NCI-H146 (cell line): Measurements from ENCODE around the gene ELP4.
"Not testable (repeated sequence)": the region's sequence is repeated elsewhere in the genome, so short reads cannot be mapped to it uniquely, and the experiment has no call there.

Experiments
- DNase-seq: peaks from one replicate; lab custom pipeline; 2025; lab: John Stamatoyannopoulos, UW

The ELP4 gene

DNA sequence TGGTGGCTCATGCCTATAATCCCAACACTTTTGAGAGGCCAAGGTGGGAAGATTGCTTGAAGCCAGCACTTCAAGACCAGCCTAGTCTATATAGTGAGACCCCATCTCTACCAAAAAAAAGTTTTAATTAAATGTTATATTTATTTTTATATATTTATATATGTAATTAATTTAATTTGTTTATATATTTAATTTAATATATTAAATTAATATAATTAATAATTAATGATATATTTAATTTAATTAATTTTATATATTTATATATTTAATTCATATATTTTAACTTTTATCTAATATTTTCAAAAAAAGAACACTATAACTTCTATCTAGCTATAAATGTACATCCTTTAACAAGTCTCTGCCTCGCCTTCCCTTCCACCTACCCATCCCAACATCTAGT is 196.8 kb downstream of the ELP4 start:
- DNase-seq: no peak

DNA sequence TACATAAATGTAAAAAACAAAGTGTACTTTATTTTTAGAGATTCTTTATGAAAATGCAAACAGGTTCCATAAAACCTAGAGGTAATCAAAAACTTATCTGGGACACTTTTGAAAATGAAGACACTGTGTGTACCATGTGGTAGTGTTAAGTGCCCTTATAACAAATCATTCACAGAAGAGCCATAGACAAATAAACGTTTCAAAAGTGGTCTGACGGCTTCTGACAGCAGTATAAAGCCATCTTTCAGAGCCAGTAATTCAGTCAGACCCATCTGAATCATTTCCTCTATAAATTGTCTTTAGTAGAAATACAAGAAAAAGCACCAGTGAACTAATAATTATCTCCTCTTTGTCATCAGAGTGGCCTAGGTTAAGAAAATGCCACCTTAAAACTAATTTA is 201.6 kb downstream of the ELP4 start:
- no peak for DNase-seq

DNA sequence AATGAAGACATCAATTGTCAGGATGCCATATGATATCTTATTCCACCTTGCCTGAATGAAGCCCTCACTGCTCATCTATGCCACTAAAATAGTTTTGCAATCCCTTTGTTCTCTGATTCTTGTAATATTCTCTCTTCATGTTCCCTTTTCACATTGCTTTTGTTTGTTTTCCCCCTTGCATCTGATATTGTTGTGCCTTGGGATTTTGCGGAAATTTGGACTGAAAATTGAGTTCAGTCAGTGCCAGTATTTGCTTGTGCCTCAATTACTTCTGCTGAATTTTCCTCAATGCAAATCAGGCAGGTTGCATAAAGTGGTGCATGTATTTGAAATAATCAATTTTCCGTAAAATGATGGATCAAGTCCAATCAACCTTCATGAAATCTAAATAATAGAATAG is 203.3 kb downstream of the ELP4 start:
- no peak for DNase-seq

DNA sequence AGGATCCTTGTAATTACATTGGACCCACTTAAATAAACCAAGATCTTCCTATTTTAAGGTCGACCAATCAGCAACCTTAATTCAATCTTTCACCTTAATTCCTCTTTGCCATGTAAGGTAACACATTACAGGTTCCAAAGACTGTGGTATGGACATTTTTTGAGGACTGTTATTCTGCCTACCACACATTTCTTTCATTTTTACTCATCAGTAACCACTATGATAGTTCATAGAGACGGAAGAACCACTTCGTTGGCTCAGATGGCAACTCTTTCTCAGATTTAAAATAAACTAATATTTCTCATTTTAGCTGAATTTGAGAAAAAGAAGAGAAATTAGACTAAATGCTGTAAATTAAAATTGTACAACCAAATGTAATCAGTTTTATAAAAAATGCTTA is 205.3 kb downstream of the ELP4 start:
- DNase-seq: no peak

DNA sequence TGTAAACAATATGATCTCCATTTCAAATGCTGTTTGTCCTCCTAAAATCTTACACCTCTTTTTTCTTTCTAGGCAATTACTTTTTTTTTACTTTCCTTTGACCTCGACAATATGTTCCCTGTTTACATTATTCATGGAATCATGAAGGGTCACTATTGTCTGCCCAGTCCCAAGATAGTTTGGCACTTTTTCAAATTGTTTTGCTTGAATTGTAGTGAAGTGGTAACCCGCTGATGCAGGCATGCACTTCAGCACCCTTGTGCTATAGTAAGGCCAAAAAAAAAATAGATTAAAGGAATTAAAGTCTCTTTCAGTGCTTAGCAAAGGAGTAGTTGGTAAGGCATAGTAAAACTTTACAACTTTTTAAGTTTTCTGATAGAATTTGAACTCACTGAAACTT is 210.7 kb downstream of the ELP4 start:
- DNase-seq: no peak

DNA sequence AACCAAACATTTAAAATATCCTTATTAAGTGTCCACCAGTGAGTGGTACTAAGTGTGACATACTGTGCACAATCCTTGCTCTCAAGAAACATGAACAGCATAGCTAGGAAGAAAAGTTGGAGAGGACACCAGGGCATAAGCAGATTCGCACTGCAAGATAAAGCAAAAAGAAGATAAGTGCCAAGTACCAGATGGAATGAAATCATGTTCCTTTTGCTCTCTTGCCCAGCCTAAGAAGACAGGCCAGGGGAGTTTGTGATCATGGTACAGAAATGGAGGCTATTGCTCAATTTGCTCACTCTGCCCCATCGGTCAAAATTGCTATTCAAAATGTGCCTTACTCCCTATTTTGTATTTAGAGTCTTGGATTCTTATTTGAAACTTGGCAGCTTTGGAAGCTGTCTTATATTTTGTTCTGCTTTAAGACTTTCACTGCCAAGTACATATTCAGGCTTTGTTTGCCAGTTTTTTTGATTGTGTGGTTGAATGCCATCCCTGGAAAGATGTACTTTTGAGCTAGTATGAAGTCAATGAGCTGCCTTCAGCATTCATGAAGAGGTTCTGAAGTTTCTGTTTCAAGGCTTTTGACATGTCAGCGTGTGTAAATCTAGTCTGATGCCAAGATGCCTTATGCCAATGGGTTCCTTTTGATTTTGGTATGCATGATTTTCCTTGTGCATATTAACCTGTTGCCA is 211.3 kb downstream of the ELP4 start:
- DNase-seq: no peak

DNA sequence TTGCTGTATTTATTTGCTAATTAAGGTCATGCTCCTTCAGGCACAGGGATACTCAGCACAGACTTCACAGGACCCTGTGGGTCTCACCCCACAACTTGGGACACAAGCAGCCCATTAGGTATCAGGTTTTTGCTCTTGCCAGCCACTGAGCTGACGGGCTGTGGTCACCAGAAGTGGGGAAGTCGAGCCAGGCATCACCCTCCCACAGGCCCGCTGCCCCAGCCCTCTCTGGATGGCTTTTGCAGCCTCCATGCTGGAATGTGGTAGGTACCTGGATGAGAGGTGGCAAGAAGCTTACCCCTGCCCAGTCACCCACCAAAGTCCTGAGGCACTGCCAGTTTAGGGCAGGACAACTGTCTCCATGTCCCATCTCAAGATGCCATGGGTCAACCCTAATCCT is 213.2 kb downstream of the ELP4 start:
- no peak for DNase-seq

DNA sequence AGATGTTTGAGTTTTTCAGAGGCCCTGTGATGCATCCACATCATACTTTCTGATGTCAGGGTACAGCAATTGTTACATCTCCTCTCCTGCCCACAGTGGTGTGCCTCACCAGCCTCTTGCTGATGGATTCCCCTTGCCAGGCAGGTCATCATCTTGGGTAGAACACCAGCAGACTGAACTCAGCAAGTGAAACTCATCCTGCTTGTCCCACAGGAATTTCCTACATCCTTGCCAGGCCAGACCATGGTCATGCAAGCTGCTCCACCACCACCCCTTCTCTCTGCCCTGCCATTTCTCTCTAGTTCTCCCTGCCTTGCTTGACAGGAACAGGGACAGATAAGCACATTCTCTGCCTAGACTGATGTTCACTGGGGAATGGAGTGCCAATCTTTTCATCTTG is 215.6 kb downstream of the ELP4 start:
- no peak for DNase-seq

DNA sequence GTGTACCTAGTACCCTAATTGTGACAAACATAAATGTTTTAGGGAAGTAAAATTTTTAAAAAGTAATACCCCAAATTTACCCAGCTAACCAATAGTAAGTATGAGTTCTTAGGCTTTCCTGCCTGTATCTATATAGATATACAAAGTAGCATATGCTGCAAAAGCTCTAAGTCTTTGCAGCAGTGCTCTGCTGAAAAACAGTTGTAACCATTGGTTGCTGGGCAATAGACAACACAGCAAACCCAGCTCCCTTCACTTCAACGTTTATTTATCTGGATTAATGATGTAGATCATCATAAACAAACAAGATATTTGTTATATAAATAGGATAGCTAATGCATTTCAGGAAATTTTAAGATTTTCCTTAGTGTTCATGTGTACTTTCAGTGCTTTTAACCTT is 218.9 kb downstream of the ELP4 start:
- DNase-seq: no peak

DNA sequence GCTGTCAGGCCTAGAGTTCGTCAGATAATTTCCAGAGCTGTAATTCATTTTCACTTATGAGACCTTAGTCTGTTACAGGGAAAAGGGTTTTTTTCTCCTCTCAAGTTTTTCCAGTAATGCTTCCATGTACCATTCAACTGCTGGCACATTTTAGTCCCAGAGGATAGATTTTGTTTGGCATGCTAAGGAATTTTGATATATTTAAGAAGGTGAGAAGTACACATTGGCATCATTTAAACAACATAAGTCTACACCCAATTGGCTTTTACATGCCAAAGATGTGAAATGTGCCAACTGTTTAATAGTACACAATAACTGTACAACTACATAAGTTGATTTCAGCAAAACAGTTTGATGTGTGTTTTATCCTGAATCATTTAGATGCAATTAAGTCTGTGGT is 230.6 kb downstream of the ELP4 start:
- no peak for DNase-seq

DNA sequence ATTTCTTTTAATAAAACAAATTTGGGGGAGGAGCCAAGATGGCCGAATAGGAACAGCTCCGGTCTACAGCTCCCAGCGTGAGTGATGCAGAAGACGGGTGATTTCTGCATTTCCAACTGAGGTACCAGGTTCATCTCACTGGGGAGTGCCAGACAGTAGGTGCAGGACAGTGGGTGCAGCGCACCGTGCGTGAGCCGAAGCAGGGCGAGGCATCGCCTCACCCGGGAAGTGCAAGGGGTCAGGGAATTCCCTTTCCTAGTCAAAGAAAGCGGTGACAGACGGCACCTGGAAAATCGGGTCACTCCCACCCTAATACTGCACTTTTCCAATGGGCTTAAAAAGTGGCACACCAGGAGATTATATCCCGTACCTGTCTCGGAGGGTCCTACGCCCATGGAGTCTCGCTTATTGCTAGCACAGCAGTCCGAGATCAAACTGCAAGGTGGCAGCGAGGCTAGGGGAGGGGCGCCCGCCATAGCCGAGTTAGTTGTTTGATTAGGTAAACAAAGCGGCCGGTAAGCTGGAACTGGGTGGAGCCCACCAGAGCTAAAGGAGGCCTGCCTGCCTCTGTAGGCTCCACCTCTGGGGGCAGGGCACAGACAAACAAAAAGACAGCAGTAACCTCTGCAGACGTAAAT is 231.3 kb downstream of the ELP4 start:
- DNase-seq: not testable (repeated sequence)

DNA sequence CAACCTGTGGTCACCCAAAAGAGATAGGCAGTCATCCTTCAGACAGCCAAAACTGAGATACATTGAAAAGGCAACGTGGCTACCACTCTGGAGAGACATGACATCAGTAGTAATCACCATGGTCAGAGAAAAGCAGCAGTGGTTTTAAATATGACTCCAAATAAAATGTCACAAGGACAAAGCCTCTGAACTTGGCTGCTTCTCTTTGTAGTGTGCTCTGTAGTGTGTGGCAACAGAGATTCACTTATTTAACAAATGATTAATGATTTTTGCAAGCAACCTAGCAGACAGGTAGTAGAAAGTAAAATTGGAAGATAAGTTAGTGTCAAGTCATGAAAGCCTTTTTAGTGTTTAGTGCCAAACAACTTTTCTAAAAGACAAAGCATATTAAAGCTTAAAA is 238.0 kb downstream of the ELP4 start:
- DNase-seq: no peak

DNA sequence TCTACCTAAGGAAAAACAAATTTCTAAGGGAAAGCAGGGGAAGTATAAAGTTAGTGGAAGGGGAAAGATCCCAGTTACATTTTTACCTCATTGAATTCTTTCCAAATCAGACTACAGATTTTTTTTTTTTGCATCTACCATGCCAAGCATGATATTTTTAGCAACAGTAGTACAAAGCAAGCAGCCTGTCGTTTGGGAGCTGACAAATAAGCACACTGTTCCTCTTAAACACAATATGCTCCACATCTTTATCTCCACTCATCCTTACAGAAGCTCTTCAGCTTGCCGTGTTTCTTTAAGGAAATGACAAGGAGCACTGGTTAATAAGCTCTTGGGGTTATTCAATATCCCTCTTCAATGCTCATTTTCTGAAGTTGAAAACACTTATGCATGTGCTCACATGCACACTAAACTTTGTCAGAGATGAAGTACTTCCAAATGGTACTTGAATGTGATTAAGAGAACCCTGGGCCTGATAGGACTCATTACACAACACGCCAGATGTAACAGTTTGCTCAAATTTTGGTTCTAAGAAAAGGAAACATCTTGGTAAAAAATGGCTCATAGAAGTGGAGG is 247.8 kb downstream of the ELP4 start:
- no peak for DNase-seq

DNA sequence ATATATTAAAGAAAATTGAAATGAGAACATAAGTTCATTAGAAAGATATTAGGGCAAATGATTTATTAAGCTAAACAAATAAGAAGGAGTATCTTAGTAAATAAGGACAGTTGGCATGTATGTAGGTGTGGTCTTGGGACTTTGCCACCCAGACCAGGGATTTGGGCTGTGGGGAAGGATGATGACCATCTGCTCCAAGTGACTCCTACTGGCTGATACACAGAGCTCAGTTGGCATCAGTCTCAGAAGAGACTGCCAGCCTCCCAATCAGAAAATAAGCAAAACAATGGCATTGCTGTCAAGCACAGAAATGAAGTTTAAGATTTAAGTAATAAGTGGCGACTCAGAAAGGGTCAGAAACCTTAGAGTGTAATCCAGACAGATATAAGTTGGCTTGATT is 252.1 kb downstream of the ELP4 start:
- DNase-seq: no peak

DNA sequence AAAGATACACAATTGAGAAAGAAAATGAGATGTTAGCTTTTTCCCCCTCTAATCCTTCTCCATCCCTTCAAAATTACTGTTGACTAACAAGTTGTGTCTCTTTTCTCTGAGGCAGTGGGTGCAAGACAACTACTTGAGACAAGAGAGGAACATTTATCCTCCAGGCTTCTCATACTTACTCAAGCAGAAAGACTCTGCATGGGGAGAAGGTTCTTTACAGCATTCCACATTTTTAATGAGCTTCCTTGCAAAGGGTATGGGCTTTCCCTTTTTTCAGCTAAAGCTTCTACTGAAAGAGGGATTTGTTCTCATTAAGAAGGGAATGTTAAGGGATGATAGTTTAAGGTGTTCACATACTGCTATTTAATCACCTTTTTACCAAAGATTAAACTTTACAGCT is 253.7 kb downstream of the ELP4 start:
- DNase-seq: no peak

DNA sequence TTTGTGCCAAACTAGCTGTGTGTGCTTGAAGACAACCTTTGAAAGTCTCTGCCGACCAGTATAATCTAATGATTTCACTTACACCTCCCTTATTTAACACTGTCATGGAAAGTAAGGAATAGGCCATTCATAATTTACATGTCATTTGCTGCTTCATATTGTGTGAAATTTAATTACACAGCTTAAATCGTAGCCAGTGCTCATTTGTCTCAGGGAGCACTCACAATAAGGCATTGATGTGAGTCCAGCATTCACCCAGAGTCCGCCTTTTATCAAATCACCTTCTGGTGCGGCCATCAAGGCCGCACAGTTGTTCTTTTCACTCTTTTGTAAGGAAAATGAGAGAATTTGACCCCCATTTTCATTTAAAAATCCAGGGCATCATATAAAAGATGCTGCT is 254.7 kb downstream of the ELP4 start:
- no peak for DNase-seq

DNA sequence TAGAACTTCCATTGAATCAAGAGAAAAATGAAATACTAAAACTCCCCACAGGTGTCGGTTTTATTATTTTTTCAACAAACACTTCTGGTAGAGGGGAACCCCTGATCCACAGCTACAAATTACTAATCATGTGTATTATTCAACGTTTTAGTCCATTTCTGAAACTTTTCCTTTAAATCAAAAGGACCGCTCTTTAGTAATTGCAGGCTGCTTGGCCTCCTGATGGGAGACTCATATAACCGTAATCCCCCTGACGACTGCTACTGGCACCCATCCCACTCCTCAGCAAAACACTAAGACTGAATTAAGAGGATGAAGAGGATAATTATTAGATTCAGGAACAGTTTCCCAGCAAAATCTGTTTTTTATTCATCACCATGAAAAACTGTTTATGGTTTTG is 255.2 kb downstream of the ELP4 start:
- no peak for DNase-seq

DNA sequence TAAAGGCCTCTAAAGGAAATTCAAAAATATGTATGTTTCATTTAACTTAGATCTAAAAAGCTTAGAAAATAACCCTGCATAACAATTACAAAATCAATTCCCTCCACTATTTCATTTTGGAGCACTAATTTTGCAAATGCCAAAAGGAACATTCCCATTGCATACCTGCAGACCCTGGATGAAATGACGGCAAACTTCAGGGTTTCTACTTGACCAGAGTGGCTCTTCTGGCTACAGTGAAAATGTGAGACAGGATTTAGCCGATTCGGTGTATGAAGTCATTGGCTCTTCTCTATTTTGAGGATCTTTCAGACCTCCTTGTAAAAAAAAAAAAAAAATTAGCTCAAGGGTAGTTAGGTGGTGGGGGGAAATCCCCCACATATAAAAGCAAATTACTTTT is 257.5 kb downstream of the ELP4 start:
- no peak for DNase-seq

DNA sequence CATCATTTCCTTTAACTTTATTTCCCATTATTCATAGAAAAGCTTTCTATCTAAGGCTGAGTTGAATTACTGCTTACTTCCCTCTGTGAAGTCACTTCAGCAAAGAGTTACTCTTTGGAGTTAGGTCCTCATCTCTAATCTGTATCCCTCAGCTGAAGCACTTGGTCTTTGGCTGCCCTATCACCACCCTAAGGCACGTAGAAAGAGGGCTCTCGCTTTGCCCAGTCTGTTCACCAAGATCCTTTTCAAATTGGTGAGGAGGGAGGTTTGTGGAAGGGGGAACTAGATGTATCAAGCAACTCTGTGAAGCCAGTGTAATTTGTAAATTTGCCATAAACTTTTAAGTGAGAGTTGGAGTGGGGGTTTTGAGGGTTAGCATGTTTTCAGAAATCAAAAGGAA is 258.1 kb downstream of the ELP4 start:
- DNase-seq: no peak

DNA sequence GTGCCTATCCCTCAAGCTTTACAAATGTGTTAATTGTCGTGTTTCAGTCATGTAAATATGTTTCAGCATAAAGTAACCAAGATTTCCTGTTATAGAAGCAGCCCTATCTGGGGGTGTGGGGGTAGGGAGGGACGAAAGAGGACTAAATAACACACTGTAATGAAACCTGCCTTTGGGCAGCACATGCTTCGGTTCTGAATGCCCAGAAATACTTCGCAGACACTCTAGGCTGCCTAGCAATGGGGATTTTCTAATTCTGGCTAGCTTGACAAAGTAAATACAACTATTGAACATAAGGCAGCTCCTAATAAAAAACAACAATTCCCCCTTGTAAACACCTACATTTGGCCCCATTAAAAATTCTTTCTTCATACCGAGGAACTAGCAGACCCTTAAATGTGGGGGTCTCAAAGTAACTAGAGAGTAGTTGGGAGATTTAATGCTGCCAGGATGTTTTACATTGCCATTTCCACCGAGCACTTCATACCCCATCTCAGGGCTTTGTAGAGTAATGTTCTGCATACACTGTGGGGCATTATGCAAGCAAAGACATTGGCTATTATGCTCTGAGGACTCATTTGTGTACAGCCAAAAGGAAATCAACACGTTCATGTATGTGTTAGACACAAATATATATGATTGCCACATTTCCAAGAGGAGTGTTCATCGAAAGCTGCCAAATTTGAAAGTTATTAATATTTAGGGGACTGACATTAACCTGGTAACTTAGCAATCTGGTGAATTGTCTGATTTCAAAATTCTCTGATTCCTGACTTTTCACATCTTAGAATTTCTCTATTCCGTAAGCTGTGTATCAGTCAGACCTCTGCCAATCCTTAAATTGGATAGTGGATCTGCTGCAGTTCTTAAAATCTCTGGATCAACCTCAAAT is 259.4 kb downstream of the ELP4 start:
- no peak for DNase-seq

DNA sequence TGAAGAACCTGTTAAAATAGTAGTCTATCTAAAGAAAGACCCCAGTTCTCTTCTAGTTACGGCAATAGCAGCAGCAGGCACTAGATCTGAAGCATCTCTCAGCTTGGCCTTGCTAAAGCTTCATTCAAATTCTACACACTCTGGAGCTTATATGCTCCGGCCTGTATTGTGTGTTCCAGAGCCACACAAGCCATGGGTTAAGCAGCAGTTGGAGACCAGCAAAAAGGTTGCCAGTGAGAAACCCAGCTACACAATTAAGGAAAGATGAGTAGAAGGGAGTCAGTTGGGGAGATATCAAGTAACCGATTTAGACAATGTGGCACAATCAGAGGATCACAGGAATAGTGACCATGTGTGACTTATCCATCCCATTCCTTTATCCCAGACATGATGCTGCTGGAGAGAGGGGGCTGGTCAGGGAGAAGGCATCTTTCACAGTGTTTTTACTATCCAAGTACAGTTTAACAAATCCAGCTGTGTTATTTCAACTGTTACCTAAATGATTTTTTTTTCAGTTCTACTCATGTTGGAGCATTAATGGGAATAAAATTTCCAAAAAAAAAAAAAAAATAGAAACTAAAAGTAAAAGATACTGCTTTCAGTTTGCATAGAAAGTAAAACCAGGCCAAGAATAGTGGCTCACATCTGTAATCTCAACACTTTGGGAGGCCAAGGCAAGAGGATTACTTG is 260.6 kb downstream of the ELP4 start:
- DNase-seq: no peak

DNA sequence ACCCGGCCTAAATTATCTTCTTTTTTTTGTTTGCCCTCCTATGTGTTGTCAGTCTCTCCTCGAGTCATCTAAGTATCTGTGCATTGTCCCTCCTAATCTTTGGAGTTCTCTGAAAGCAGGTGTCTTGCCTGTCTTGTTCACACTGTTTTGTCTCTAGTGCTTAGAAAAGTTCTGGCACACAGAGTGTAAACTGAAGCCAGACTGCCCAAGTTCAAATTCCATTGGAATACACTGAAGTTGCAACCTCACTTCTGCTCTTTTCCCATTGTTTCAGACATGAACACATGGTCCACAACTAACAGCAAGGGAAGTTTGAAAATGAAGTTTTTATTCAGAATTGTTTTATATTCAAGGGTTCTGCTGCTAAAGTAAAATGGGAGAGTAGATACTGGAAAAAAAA is 262.8 kb downstream of the ELP4 start:
- no peak for DNase-seq
